Fibroblast of lung (primary cell): ENCODE results near the gene NTN4. TPM values are rescaled to one million over a fixed set of nuclear protein-coding genes. Genes with fewer than 3 reads are reported as not detected.
"Not testable (repeated sequence)": the region's sequence is repeated elsewhere in the genome, so short reads cannot be mapped to it uniquely, and the experiment has no call there.

Source experiments
- DNase-seq, 2 donors: peaks; one replicate each; pipeline versions ENCODE4 v3.0.0 to v3.0.0-alpha.2; 2010; ENCODE audit warnings: low read depth in 2 of 2
- H2AFZ ChIP-seq: 2 replicates; pipeline ENCODE4 v1.5.1; 2012; ENCODE audit warnings: low read length, control low read depth, inconsistent platforms
- H3K27ac ChIP-seq: 2 replicates; pipeline ENCODE4 v1.5.1; 2011; ENCODE audit warnings: low read length, control low read depth; ENCODE audit not compliant: insufficient read depth
- H3K27me3 ChIP-seq: 2 replicates; pipeline ENCODE4 v1.5.1; 2011; ENCODE audit warnings: mild to moderate bottlenecking, low read length; ENCODE audit not compliant: control insufficient read depth, insufficient read depth
- H3K36me3 ChIP-seq: 2 replicates; pipeline ENCODE4 v1.5.1; 2011; ENCODE audit warnings: low read length; ENCODE audit not compliant: control insufficient read depth, insufficient read depth
- H3K4me1 ChIP-seq: 2 replicates; pipeline ENCODE4 v1.5.1; 2011; ENCODE audit warnings: low read length; ENCODE audit not compliant: control insufficient read depth, insufficient read depth; ENCODE audit errors: extremely low read depth
- H3K4me2 ChIP-seq: 2 replicates; pipeline ENCODE4 v1.5.1; 2011; ENCODE audit warnings: low read length, control low read depth; ENCODE audit not compliant: insufficient read depth; ENCODE audit errors: extremely low read depth
- H3K4me3 ChIP-seq, 4 experiments: fragments of 200-600 bp in 1 of 4; sonication (generic) in 1 of 4; replicated peaks in 1 of 4; 2 replicates each; pipeline ENCODE4 v1.5.1; 2011 to 2016; ENCODE audit warnings: low read length in 4 of 4, low read depth in 3 of 4, mild to moderate bottlenecking in 3 of 4, control low read depth in 2 of 4, inconsistent platforms in 1 of 4, mixed read lengths in 1 of 4; ENCODE audit not compliant: insufficient read depth in 1 of 4; ENCODE audit errors: control extremely low read depth in 1 of 4
- H3K79me2 ChIP-seq: 2 replicates; pipeline ENCODE4 v1.5.1; 2012; ENCODE audit warnings: mild to moderate bottlenecking, low read length, inconsistent platforms; ENCODE audit not compliant: control insufficient read depth, insufficient read depth
- H3K9ac ChIP-seq: 2 replicates; pipeline ENCODE4 v1.5.1; 2011; ENCODE audit warnings: mild to moderate bottlenecking, low read length, control low read depth; ENCODE audit not compliant: insufficient read depth
- H3K9me3 ChIP-seq: 2 replicates; pipeline ENCODE4 v1.5.1; 2012; ENCODE audit warnings: low read depth, low read length; ENCODE audit not compliant: control insufficient read depth, insufficient read depth
- H4K20me1 ChIP-seq: 2 replicates; pipeline ENCODE4 v1.5.1; 2011; ENCODE audit warnings: low read length; ENCODE audit not compliant: control insufficient read depth, insufficient read depth; ENCODE audit errors: extremely low read depth
- CTCF ChIP-seq, 2 donors: IDR thresholded peaks in 1 of 2; conservative IDR thresholded peaks in 1 of 2; 1 replicate in 1 of 2; 2 replicates in 1 of 2; pipeline ENCODE4 v1.5.1; 2011 to 2012; ENCODE audit warnings: low read length in 2 of 2, control low read depth in 1 of 2, inconsistent platforms in 1 of 2, low read depth in 1 of 2, mild to moderate bottlenecking in 1 of 2
- EZH2 ChIP-seq: IDR thresholded peaks from 2 replicates; pipeline ENCODE4 v1.5.1; 2012; ENCODE audit warnings: low read length, control low read depth, mild to moderate bottlenecking; ENCODE audit errors: missing control alignments
- polyA plus RNA-seq, 2 donors: library from polyadenylated mRNA; depleted of rRNA in 1 of 2; stranded (reverse) in 1 of 2; unstranded in 1 of 2; fragments of >200 nt; gene quantifications; 2 replicates each; pipeline ENCODE4 v1.2.1, GENCODE V29; 2011 to 2012; ENCODE audit warnings: missing spikeins in 1 of 2
- total RNA-seq: library from RNA; depleted of rRNA; stranded (reverse); fragments of >200 nt; gene quantifications from 2 replicates; pipeline ENCODE4 v1.2.1, GENCODE V29; 2014

NTN4 gene
- total and polyA plus RNA-seq, 2 donors (not counting 1 experiment from before 2014, with no cell fraction given): 28.6 to 170 TPM

GRCh38 chr12:95620171-95620570, 170.4 kb downstream of the NTN4 start:
- TF ChIP-seq CTCF (conservative IDR thresholded peaks at IDR 0.05 in 1 of 2, IDR thresholded peaks at IDR 0.05 in 1 of 2; ENCODE audit: low read depth in 1 of 2, low read length in 2 of 2): no peak
- TF ChIP-seq EZH2: no peak
- no peaks in the 10 kb centered on the region for H3K27me3 ChIP-seq
- H3K79me2 ChIP-seq: no peaks in the 10 kb centered on the region
- no peak overlapping the region for H3K27ac ChIP-seq
- no peak overlapping the region for H3K9ac ChIP-seq
- no peaks in the 10 kb centered on the region for H3K9me3 ChIP-seq
- no peak overlapping the region for H3K4me2 ChIP-seq
- no peaks in the 10 kb centered on the region for H3K36me3 ChIP-seq
- no peaks in the 10 kb centered on the region for H3K4me1 ChIP-seq
- no peak overlapping the region for H2AFZ ChIP-seq
- no peak for DNase-seq
- H4K20me1 ChIP-seq: no peaks in the 10 kb centered on the region
- H3K4me3 ChIP-seq: no peak overlapping the region

GRCh38 chr12:95616470-95616869, 174.1 kb downstream of the NTN4 start:
- not testable (repeated sequence) for H3K27me3 ChIP-seq, H3K4me3 ChIP-seq, H3K9me3 ChIP-seq, H4K20me1 ChIP-seq, H3K4me1 ChIP-seq, H3K9ac ChIP-seq, H3K27ac ChIP-seq, H2AFZ ChIP-seq, DNase-seq, H3K79me2 ChIP-seq, H3K36me3 ChIP-seq, H3K4me2 ChIP-seq

GRCh38 chr12:95615749-95616148, 174.8 kb downstream of the NTN4 start:
- no peak overlapping the region for H3K27ac ChIP-seq
- DNase-seq: peak; percentile 27 to 63
- no peak overlapping the region for H2AFZ ChIP-seq

More at GRCh38 chr12:95615749-95616148, 174.8 kb downstream of the NTN4 start:
- H3K4me1 ChIP-seq: no peaks in the 10 kb centered on the region
- TF ChIP-seq EZH2: no peak
- TF ChIP-seq CTCF (conservative IDR thresholded peaks at IDR 0.05 in 1 of 2, IDR thresholded peaks at IDR 0.05 in 1 of 2; ENCODE audit: low read depth in 1 of 2, low read length in 2 of 2): no peak
- no peaks in the 10 kb centered on the region for H4K20me1 ChIP-seq
- H3K4me3 ChIP-seq: no peak overlapping the region
- H3K36me3 ChIP-seq: no peaks in the 10 kb centered on the region
- no peaks in the 10 kb centered on the region for H3K79me2 ChIP-seq
- no peaks in the 10 kb centered on the region for H3K9me3 ChIP-seq
- H3K27me3 ChIP-seq: no peaks in the 10 kb centered on the region
- no peak overlapping the region for H3K4me2 ChIP-seq
- no peak overlapping the region for H3K9ac ChIP-seq
